ENCODE results near the gene ARSI.

Gene ARSI

DNA sequence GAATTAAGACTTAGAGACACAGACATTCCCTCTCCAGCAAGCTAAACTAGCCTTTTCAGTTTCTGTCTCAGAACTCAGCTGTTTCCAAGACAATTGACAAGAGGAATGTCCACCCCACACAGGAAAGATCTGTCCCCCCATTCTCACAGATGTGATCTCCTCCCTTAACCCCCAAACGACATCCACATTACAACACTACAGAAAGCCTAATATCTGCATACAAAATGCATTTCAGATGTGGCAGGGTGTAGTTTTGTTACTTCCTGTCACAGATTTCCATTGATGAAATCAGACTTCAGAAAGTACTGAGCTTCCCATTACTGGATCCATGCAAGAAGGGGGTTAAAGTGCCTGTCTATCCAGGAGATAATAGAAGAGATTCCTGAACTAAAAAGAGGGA lies 2.9 kb upstream of the ARSI start:
- no peak for DNase-seq

DNA sequence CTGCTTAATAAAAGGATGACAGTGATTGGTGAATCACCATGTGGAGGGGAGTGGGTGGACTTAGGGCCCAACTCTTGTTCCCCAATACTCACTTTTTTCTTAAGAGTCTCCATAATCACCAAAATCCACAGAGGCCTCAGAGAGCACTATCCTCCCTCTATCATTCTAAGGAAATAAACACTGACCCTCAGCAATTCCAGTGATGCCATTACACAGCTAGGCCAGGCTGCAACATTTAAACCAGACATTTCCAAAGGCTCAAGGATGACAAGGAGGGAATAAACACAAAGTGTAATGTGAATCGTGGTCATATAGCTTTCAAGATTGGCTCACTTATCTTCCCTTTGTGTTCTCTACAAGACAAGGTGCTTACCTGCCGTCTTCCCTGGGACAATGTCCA lies 2.4 kb upstream of the ARSI start:
- DNase-seq, result no peak

DNA sequence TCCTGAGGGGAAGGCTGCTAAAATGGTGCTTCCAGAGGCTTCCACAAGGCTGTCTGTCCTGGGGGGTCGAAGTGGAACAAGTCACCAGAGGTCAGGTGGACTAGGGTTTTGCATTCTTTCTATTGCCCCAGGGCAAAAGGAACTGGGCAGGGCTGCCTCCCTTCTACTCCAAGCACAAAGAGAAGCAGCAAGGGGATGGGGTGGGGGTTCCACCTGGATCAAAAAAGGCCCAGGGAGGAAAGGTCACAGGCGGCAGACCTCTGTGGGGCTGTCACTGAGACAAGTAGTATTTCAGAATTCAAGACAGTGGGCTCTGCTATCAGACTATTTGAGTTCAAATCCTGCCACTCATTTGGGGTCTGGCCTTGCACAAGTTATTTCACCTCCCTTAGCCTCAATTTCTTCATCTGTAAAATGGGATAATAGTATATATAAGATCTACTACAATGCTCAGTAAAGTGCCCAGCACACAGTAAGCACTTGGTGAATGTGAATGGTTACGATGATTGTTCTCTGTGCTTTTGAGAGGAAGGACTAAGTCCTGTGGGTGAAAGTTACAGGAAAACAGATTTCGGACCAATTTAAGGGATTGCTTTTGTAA lies 1.9 kb upstream of the ARSI start:
- no peak for DNase-seq

DNA sequence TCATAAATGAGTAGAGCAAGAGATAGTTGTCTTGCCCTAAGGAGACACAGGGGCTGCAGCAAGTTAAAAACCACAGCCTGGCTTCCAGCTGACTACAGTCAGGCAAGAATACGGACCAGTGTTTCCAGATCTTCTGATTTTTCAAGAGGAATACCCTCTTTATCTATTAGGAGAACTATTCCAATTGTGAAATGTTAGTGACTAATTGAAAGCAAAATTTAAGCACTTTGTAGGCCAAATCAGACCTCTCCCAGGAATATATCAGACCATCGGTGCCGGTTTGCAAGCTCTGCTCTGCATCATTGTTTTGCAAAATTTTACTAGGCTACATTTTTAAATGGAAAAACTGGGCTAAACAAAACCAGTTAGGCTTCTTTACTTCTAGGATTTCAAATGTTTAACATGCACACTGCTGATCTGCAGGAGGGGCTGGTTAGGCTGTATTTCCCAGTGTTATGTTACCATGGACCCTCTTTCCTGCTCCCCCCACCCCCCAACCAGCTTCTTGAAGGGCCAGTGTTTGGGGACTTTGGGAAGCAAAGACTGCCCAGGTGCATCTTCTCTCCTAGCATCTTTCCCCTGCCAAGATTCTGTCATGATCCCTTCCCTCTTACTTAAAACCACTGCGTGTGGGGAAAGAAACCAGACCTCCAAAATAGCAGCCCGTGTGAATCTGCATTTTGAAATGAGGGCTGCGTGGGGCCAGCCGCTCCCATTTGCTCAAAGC lies 1.1 kb upstream of the ARSI start:
- no peak for DNase-seq

DNA sequence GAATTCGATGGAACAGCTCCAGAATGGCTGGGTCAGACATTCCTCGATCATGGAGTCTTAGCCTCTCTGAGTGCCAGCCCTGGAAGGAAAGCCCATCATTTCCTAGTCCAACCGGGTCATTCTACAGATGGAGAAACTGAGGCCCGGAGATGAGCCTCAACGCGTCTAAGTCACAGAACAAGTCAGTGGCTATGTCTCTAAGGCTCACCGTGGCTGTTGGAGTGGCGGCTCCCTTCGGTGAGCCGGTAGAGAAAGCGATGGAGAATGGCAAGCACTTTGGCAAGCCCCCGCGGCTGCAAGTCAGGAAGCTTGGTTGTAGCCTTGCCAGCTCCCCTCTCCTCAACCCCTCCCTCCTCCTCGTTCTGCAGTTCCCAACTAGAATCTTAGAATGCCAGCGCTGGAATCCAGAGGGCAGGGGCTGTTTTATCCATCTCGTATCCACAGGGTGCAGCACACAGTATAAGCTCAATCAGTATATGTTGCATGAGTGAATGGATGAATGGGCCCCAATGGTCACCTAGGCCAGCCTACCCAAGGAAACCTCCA lies 438 bp upstream of the ARSI start:
- no peak for DNase-seq

DNA sequence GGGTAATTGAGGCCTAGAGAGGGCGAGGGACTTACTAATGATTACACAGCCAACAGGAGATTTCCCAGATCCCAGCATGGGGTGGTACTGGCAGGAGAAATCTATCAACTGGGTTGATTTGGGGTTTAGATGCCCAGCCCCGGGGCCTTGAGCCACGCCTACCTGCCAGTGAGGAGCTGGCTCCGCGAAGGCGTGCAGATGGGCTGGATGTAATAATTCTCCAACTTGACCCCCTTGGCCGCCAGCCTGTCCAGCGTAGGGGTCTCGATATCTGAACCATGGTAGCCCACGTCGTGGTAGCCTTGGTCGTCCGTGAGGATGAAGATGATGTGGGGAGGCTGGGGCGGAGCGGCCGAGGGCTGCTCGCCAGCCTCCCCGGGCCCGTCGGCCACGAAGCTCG lies 804 bp downstream of the ARSI start:
- DNase-seq, result no peak

DNA sequence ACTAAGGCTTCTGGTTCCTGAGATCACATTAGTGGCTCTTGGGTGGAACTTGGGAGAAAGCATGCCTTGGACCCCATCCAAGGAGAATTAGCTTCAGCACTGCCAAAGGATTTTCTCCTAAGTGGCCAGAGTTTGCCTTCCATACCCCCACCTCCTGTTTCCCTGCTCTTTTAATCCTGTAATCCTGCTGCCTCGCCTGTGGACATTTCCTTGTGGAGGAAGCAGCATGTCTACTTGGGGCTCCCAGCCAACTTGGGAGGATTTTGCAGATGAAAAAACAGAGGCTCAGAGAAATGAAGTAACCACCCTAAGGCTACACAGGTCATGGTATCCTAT lies 1.6 kb downstream of the ARSI start:
- no peak for DNase-seq

DNA sequence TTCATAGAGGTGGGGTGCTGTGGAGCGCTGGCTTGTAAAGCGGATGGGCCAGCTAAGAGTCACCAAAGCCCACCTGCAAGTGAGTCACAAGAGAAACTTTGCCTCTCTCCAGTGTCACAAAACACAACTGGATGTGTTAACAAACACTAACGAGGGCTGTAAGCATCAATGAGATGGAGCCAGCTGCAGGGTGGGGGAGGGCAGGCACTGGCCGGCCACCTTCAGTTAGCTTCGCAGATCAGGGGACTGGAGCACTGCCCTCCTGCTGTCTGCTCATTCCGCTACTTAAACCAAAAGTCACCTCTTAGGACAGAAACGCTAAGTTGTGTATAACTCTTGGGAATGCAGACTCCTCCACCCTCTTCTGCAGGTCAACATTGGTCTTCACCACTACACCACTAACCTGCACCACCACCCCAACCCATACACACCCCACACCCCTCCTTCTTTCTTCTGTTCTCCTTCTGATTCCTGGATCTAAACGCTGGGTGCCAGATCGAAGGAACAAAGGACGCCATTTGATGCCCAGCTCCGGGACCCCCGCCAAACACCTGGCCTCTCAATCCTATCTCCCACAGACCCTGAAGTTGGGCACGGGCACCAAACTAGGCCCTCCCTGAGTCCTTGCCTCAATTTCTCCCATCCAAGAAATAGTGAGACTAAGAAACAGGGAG lies 2.1 kb downstream of the ARSI start:
- no peak for DNase-seq

DNA sequence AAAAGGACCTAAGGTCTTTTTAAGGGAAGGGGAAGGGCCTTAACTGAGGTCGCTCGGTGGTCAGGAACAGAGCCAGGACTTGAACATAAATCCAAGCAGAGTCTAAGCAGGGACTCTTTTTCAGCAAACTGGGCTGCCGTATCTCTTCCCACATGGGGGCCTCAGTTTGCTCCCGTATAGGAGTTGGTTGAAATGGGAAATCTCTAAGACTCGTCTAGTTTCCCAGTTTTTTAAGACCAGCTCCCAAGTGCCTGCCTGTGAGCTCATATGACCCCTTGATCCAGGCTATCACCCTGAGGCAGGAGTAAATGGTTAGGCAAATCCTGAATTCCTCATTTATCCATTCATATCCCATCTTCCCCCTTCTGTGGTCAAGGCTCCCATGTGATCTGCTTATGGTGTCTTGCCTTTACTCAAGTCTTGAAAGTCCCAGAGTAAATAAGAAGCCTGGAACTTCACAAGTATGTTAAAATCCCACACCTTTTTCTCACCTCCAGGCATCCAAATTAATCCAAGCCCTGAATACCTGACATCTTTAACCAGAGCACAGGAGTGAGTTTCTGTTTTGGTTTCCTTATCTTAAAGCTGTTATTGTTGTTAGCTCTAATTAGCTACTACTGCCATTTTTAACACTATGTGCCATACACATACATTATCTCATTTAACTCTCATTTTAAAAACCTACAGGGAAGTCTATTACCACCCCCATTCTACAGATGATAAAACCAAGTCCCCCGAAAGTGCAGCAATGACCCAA lies 3.0 kb downstream of the ARSI start:
- DNase-seq, result no peak

DNA sequence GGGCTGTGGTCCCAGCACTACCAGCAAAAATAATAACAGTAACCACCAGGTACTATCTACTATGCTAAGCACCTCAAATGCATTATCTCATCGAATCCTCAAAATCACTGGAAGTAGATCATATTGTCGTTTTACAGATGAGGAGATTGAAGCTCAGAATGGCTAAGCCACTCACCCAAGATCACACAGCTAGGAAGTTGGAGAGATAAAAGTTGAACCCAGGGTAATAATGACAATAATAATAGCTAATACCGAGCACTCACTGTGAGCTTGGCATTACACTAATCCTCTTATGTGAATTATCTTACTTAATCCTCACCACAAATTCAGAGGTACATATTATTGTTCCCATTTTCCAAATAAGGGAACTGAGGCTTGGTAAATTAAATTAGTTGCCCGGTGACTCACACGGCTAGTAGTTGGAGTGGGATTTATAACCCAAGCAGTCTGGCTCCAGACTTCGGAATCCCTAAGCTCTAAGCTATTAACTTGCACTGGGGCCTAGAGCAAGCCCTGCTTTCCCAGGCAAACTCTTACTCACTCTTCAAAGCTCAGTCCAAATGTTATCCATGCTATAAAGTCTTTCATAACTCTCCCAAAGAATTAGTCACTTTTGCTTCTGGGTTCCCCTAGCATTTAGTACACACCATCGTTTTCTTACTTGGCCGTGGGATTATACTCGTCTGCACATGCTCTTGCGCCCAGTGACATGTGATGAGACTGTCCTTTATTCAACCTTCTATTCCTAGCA lies 3.8 kb downstream of the ARSI start:
- DNase-seq, result no peak

DNA sequence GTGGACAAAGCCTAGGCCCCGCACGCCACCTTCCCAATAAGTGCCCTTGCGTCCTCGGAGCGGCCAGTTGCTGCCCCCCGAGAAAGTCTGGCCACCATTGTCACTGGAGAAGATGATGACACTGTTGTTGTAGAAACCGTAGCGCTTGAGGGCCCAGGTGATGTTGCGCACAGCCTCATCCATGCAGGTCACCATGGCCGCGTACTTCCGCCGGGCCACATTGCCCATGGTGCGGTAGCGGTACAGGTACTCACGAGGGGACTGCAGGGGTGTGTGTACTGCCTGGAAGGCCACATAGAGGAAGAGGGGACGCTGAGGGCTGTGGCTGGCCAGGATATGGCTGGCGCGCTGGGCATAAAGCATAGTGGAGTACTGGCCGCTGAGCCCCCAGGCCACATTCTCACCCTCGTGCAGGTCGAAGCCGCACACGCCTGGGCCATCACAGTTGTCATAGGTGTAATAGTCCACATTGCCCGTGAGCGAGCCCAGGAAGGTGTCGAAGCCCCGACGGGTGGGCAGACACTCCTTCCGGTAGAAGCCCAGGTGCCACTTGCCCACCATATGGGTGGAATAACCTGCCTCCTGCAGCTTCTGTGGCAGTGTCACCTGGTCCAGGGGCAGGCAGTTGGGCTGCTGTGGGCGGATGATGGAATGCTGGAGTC lies 4.6 kb downstream of the ARSI start:
- DNase-seq, result no peak

DNA sequence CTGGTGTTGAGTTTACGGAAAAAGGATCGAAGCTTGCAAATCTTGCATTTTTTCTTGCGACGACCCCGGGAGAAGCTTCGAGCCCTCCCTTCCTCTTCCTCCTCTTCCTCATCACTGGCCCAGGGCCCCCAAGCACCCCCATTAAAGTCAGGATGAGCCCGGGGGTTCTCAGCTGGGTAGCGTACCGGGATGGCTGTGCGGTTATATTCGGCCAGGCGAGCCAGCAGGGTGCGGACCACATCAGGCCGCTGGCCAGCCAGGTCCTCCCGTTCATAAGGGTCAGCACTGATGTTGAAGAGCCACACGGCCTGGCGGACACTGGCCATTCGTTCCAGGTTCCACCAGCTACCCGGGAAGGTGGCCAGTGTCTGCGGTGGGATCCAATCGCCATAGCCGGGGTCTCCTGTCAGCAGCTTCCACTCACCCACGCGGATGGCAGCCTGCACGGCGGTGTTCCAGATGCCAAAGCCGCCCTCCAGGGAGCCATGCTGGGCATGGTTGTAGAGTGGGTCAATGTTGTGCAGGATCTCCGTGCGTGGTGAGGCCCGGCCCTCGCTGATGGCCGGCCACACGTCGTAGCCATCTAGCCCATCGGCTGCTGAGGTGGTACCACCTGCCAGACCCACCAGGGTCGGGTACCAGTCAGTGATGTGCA lies 5.3 kb downstream of the ARSI start:
- DNase-seq, result no peak

DNA sequence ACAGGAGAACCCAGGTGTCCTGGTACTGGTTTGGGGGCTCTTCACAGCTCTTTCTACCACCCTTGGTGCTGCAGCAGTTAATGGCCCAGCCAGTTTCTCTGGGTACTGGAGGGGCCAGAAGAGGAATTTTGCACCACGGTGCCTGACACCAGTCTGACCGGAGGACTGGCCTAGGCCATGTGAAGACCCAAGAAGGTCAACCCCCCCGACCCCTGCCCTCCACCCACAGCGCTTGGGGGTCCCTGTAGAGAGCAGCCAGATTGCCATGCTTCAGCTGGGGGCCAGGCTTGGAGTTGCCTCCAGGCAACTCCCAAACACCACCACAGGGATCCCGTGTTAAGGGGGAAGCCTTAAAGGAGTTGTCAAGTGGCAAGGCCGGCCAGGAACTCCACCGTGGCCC lies 6.2 kb downstream of the ARSI start:
- no peak for DNase-seq

DNA sequence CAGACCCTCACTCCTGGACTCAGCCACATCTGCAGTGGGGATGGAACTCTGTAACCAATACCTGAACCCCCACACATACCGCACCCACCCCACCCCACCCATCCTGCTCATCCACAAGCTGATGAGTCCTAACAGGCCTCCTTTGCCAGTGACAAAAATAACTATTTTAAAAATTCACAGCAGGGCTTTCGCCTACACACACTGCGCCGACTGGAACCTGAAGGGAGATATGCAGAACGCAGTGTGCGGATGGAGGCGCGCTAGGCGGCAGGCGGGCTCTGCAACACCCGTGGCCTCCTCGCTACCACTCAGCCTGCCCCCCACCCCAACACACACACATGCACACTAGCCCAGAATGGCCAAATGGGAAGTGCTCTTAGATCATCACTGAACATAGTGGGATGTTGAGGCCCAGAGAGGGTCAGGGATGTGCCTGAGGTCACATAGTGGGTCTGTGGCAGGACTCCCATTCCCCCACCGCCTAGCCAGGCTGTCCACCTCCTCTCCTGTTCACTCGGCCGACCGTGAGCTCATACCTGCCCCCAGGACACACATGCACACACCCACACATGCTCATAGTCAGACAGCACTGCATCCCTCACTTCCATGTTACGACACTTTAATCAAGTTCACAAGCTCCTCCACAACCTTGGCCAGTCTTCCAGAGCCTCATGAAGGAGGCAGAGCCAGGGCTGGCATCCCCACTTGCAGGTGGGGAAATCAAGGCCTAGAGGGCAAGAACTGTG lies 6.8 kb downstream of the ARSI start:
- DNase-seq, result no peak

DNA sequence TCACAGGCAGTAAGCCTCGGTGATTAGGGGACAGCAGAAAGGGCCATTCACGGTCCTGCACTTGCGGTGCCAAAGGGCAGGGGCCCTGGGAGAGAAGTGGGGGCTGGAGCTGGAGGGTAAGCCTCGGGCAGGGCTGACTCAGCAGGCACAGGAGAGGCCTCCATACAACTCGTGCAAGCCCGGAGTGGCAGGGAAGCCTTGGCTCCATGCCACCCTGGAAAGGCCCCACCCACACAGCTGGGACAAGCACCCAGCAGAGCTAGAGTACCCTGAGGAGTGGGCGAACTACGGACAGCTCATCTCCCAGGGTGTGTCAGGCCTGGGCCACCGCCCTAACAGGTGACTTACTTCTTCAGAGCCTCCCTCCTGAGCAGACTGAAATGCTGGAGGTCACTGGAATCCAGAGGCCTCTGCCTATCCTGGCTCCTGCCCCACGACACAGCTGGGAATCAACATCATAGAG lies 7.5 kb downstream of the ARSI start:
- no peak for DNase-seq

DNA sequence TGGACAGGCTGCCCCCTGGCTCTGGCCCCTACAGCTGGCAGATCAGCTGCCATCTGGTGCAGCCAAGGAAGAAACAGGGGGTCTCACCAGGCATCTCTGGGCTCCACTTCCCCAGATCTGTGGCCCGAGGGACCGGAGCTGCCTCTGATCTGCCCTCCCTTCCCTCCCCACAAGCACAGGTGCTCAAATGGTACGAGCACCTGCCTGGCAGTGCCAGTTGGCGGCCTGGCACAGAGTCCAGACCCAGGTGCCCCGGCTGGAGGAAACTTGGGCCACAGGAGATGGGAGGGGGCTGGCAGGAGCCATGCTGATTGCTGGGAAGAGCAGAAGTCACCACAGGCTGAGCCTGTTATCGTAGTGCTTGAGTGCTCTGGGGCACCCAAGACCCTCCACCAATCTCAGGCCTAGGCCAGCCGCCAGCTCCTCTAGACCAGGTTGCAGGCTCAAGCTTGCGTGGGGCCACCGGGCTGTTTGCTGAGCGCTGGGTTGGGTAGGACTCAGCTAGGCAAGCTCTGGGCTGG lies 8.1 kb downstream of the ARSI start:
- no peak for DNase-seq

DNA sequence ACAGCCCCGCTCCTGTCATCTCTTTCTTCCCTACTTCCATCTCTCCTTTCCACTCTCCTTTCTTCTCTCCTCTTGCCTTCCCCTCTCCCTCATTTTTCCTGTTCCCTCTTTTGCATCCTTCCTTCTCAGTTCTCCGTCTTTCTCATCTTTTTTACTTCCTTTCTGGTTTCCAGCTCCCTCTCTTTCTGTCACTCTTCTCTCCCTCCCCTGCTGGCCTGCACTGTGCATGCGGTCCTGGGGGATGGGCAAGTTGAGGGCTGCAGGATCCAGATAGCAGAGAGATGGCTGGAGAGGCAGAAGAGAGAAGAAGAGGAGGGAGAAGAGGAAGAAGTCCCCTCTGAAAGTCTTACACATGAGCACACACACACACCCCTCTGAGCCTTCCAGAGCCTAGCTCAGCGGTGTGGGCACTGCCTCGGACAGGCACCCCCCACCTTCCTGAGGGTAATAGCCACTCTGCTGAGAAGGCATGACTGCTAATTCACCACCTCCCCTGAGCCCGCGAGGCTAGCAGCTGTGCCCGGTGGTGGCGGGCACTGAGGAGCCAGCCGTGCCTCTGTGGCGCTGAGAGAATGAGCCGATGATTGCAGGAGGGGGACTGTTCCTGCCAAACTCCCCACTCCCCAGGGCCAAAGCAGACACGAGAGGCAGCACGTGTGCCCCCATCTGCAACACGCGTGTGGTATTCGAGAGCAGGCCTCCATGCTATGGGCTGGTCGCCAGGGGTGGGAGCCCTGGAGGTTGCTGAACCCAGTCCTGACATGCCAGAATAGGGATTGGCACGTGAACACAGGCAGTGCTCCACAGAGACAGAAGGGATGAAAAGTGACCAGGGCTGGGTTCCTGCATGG lies 9.4 kb downstream of the ARSI start:
- DNase-seq, result no peak

DNA sequence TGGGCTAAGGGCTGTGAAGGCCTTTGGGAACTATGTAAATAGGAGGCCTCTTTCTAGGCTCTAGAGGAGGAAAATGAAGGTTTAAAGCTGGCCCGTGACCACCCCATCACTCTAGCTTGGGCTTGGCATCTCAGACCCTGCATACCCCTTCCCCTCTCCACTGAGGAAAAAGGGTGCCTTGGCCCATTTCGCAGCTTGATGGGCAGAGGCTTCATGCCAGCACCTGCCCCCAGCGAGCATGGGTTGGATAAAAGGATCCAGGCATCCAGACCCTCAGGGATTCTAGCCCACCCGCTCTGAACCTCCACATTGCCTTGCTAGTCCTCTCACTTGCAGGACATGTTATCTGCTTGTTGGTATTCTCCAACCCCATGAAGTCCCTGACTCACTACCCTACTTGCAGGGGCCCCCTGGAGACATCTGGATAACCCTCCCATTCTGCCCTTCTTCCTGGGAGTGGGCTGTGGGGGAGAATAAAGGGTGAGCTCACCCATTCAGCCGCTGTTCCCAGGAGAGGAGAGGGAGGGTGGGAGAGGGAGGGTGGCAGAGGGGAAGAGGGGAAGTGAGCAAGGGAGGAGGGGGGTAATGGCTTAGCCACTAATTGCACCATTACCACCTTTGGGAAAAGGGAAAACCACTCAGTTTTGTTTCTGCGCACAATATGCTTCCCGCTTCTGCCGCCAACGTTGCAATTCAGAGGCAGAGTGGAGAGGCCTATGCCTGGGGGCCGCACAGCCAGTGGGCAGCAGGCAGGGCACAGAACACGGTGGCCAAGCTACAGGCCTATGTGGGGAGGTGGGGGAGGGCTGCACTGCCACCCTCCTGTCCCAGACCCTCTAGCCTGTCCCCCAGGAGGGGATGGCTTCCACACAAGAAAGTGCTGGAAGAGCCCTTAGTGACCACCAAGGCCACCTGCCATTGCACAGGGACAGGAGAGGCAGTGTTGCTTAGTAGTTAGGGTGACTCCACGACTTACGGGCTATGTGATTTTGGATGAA lies 11.0 kb downstream of the ARSI start:
- no peak for DNase-seq
